Activated T-cell treated with anti-CD3 and anti-CD28 coated beads for 4 hours (primary cell): Measurements from ENCODE around the gene GALNT18.

Experiments
- DNase-seq: peaks from one replicate; pipeline ENCODE4 v3.0.0-alpha.2; 2020

GALNT18 gene

DNA sequence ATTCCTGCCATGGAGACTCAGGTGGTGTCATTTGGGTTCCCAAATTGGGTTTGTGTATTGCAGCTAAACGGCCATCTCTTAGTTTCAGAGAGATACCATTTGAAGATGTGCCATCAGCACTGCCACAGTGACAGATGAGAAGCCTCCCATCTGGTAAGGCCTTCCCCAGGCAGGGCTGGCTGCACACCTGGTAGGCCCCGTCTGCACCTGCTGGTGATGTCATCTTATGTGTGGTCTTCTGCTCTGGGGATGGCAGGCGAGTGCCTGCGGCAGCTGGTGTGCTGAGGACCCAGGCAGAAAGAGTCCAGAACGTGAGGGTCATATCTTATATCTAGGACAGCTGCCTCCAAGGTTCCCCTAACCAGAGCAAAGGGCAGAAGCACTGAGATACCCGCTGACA lies 369.4 kb downstream of the GALNT18 start:
- no peak for DNase-seq

DNA sequence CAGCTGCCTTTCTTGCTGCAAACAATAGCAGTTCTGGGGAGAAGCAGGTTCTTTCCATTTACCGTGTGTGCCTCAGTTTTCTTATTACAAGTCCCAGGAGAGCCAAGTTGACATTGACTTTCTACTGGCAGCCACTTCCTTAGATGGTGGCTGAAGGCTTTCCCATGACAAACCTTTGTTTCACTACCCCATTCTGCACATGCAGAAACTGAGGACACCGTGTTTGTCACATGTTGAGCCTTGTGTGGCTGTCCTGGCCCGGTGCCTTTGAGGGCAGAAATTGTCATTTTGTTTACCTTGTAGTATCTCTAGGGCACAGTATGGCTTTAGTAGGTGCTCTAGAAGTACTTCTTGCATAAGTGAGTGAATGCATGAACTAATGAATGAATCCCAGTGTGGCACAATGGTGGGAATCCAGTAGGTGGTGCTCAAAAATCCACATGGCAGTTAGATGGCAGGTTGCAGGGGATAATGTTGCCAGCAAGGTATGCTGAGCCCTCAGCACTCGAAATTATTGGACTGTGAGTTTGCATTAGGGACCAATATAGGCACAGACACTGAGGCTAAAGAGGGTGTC lies 370.3 kb downstream of the GALNT18 start:
- DNase-seq = no peak

DNA sequence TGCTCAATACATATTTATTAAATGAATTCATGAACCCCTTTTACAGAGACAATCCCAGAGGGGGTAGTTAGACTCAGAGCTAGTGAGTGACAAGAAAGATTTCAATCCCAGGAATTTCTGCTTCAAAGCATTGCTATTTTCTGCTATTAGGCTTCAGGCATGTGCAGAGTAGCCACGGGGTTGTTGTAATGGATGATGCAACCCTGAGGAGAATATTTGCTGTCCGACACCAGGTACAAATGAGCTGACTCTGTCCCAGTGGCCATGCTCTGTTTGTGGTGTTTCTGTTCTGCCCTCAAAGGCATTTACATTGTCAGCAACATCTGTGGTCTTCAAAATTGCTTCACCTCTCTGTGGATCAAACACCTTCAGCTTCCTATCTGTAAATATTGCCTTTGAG lies 371.3 kb downstream of the GALNT18 start:
- DNase-seq = no peak

- DNase-seq = no peak
These were observed 374.2 kb downstream of the GALNT18 start for GRCh38 chr11:11247576-11247975.

DNA sequence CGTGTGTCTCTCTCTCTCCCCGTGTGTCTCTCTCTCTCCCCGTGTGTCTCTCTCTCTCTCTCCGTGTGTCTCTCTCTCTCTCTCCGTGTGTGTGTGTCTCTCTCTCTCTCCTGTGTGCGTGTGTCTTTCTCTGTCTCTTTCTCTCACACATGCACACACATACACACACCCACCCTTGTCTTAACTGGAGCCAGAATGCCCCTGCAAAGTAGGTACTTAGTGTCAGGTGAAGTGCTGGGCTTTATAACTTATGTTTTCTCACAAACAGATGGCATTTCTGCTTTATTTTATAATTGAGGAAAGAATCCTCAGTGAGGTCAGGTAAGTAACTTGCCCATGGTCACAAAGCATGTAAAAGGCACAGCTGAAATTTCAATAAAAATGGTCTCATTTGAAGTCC lies 374.7 kb downstream of the GALNT18 start:
- DNase-seq = no peak

DNA sequence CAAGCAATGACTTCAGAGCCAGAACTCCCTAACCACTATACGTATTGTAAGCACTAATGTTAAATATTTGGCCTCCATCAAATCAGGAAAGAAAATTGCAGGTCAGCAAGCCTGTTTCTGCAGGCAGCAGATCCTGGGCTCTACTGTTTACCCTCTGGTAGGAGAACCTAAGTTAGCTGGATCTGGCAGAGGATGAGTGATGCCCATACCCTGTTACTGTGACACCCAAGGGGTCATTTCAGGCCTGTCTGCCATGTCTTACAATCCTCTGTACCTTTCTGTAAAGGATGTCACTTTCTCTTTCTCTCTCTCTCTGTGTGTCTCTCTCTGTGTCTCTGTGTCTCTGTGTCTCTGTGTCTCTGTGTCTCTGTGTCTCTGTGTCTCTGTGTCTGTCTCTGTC lies 375.6 kb downstream of the GALNT18 start:
- no peak for DNase-seq

DNA sequence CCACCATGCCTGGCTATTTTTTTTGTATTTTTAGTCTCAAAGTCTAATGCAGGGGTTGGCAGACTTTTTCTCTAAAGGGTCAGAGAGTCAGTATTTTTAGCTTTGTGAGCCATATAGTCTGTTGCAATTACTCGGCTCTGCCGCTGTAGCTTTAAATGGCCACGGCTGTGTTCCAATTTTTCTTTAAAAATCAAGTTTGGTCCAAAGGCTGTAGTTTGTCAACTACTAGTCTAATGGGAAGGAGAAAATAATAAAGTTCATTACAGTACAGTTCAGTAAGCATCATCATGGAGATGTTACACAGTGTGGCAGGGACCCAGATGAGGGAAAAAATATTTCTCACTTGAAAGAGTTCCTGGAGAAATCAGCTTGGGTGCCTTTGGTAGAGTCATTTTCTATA lies 376.4 kb downstream of the GALNT18 start:
- DNase-seq = no peak

DNA sequence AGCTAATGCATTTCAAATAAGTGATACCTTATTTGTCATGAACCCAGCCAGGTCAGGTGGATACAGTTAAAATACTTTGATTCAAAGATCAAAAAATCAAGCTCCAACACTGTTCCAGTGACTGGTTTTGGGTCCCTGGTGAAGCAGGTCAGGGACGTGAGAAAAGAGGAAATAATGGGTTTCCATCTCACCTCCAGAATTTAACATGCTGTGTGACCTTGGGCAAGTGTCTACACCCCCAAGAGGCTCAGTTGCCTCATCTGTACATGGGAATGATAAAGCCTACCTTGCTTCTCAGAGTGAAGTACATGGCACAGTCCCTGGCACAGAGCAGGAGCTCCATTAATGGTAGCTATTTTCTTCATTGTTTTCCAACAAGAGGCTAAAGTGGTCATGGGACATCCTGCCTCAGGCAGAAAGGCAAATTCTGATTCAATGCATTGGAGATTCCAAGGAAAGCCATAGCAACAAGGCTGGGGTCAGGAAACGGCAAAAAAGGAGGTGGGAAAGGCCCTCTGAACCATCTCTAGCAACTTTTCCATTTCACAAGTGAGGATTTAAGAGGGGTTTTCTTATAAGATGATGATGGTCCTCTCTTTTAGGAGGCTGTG lies 377.2 kb downstream of the GALNT18 start:
- no peak for DNase-seq

DNA sequence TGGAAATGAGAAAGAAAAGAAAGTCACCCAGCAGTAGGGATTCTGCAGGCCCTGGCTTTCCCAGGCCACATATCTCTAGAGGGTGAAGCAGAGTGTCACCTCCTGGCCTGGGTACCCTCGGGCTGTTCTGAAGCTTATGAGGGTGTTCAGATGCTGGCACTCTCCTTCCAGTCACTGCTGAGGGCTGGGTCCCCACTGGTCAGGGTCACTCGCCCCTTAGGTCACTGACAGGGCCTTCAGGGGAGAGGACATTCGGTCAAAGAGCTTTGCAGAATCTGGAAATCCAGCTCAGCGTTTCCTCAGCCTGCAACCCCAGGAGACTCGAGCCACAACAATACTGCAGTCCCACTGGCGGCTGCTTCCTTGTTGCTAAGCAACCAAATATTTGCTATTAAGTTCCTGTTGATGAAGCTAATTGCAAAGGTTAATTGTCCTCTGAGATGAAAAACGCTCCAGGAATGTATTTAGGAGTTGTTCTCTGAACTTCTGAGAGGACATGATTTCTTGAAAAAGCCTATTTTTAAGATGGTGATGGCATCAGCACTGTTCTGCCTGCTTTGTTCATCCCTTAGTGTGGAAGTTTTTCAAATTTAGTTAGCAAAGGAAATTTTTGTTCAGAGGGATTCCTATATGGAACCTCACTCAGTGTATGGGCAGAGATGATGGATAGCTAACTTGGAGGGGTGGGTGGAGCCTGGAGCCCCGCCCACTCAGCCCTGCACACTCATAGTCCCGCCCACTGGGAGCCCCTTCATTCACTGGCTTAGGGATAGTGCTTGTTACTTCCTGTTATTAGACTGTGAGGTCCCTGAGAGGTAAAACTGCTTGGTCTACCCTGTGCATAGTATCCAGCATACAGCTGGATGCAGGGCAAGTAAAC lies 378.0 kb downstream of the GALNT18 start:
- peak; percentile 9 for DNase-seq

DNA sequence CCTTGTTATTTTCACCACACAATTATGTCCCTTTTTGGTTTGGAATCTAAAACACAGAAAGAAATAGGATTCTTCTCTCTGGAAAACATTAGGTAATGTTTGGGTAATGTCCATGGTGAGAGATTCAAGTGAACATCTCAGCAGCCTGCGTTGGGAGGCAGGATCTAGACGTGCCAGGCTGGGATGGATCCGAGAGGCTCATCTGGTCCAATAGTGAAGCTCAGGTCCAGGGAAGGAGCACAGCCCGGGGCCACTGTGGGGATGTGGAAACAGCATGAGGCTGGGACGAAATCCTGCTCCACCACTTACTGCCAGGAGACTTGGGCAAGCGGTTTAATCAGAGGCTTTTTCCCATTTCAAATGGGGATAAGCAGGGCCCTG lies 378.6 kb downstream of the GALNT18 start:
- DNase-seq = no peak

- no peak for DNase-seq
These were observed 380.5 kb downstream of the GALNT18 start for GRCh38 chr11:11241284-11241683.

- no peak for DNase-seq
These were observed 381.8 kb downstream of the GALNT18 start for GRCh38 chr11:11239959-11240358.

DNA sequence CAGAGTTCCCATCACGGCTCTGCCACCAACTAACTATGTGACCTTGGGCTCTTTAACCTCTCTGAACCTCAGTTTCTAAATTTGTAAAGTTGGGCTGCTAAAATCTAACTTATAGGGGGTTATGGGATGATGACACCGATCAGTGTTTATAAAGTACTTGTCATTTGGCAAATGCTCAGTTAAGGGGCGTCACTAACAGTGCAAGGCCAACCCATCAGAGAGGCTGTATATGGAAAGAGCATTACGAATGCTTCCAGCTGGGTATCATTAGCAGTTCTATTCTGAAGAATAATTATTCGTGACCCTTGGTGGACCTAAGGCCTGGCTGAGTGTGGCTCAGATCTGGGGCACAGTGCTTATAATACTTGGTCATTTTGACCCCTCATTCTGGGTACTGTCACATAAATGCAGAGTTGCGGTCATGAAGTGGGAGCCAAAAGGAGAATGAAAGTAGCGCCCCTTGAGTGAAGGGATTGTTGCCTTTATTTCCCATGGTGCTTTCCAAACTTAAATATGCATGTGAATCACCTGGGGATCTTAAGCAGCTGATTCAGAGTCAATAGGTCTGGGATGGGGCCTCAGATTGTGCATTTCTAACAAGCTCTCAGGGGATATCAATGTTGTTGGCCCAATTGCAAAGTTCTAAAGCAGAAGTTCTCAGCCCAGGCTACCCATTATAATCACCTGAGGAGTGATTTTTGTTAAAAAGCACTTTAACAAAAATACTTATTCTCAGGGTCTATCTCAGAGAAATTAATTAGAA lies 384.6 kb downstream of the GALNT18 start:
- no peak for DNase-seq

DNA sequence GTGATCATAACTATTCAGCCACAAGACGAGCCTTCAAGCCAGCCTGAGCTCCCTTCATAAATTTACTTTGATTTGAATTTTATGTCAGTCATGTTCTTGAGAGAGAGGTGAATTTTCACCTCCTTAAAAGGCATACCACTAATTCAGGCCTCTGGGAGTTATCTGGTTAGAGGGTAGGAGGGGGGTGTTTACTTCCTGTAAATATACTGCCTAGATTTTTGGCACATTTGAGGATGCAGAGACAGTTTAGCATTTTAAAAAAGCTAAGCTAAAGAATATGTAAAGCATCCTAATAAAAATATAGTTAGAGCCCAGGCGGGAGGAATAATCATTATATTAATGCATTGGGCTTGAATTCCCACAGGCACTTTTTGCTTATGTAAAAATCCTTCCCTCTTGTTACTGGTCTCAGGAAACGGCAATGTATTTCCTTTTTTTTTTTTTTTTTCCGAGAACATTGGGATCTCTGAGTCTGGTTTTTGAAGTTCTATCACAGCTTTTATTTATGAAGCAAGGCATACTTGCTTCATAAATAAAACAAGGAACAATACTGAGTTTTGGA lies 385.2 kb downstream of the GALNT18 start:
- no peak for DNase-seq

GRCh38 chr11:11231763-11232162 lies 390.0 kb downstream of the GALNT18 start:
- no peak for DNase-seq

GRCh38 chr11:11230802-11231562 lies 390.8 kb downstream of the GALNT18 start:
- no peak for DNase-seq

DNA sequence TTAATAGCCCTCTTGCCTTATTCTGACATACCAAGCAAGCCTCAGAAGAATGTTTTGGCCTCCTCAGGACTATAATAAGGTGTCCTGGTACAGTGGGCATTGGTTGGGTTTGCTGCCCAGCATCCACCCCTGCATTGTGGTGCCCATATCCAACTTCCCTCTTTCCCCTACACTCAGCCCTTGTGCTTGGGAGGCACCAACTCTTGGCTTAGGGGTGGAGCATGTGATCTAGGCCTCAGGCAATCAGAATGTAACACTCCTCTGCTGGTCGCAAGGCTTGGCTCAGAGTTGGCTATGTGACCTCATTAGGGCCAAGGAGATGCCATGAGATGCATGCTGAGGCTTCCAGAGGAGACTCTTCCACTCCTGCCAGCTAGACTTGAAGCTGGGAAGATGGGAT lies 391.7 kb downstream of the GALNT18 start:
- no peak for DNase-seq

- no peak for DNase-seq
These were observed 392.2 kb downstream of the GALNT18 start for GRCh38 chr11:11229647-11230046.

GRCh38 chr11:11227296-11228085 lies 394.3 kb downstream of the GALNT18 start:
- DNase-seq = no peak
